Measurements from ENCODE around the gene CHN2. TPM values are rescaled to one million over a fixed set of nuclear protein-coding genes. Genes with fewer than 3 reads are reported as not detected.

CHN2 gene
- total RNA-seq, 1 donor from 2014 or later: 56.5 TPM

GRCh38 chr7:29185613-29186012 is 9.0 kb upstream of the CHN2 start:
- no peak for DNase-seq (ENCODE audit: low spot score)
- no peak for ATAC-seq

DNA sequence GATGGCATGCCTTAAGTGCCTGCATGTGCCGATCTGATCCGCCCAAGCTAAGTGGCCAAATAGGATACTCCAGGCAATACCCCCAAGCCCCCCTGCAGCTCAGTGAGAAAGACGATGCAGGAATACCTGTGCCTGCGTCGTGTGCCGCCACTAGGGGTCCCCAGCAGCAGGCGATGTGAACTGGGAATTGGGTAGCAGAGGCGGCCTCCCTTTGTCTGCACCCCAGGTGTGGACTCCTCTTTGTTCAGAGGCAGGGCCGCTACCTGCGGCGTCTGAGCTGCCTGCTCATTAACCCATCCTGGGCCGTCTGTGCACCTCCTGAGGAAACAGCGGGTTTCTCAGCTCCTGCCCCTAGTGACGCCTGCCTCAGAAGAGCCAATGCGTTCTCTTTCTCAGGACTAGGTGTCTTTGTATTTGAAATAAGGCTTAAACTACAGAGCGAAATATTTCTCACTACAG is 4.8 kb upstream of the CHN2 start:
- ATAC-seq (peak; percentile 74), DNase-seq (ENCODE audit: low spot score) (peak; percentile 80)

- ATAC-seq (peak; percentile 25), DNase-seq (ENCODE audit: low spot score) (no peak)
These were observed 4.1 kb upstream of the CHN2 start for GRCh38 chr7:29190349-29191045.

DNA sequence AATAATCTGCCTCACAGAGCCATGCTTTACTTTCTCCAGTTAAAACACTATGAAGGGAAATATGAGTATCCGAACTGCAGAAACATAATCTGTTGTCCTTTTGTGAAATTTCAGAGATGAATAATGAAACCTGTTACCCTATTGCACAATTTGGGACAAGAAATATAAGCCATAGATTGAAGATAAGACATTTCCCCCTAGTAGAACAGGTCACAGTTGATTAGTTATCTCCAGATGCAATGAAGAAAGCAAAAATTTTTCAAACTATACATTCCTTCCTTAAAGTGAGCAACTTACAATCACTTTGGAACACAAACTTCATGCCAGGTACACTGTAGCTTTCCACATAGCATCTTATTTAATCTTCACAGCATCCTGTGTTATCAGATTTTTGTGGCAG is 2.3 kb upstream of the CHN2 start:
- ATAC-seq (no peak), DNase-seq (ENCODE audit: low spot score) (no peak)

DNA sequence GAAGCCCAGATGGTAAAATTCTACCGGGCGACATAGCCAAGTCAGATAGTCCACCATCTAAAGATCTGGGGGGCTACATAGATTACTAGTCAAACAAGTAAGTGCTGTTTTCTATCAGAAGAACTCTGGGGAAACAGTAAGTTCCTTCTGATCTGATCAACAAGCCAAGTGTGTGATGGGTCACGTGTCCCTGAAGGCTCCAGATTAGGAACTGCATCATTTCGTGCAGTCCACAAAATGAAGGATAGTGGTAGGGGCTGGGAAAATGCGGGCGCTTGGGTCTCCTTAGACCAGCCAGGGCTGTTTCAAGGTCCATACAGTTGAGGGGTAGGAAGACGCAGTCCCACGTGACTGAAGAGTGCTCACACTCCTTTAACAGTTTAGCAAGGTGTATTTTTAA is 1.8 kb upstream of the CHN2 start:
- ATAC-seq (no peak), DNase-seq (ENCODE audit: low spot score) (no peak)

- DNase-seq (ENCODE audit: low spot score): no peak
- peak; percentile 42 for ATAC-seq
These were observed 1.0 kb upstream of the CHN2 start for GRCh38 chr7:29193316-29194205.

DNA sequence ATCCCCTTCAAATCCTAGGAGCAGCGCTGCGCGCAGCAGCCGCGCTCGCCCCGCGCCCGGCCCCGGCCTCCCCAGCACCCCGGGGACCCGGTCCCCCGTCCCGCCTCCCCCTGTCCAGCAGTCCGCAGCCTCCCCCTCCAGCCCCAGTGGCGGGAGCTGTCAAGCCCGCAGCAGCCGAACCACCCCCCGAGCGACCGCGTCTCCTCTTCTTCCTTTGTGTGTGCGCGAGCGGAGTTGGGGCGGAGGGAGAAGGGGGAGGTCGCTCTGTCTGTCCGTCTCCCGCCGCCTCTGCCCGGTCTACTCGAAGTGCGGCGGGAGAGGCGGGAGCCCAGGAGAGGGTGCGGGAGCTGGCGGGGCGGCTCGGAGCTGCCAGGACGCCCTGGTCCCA is 375 bp upstream of the CHN2 start:
- ATAC-seq (peak; percentile 32), DNase-seq (ENCODE audit: low spot score) (no peak)

- DNase-seq (ENCODE audit: low spot score) (no peak), ATAC-seq (peak; percentile 2)
These were observed 1.6 kb downstream of the CHN2 start for GRCh38 chr7:29196191-29196590.

- DNase-seq (ENCODE audit: low spot score) (no peak), ATAC-seq (no peak)
These were observed 2.5 kb downstream of the CHN2 start for GRCh38 chr7:29196971-29197595.

DNA sequence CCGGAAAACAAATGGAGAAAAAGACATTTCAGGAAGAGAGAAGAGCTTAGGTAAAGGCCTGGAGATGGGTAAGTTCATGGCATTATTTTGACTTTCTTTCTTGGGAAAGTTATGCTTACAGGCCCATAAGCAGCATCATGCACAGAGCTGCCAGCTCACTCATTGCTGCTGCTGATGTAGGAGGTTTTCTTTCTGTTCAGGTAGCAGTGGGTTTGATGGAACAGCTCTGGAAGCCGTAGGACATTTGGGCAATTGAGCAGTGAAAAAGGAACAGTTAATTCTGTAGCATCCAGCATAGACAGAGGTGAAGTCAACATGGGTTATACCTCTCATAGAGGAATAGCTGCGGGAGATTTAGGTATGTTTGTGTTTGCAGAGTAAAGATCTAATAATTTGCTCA is 3.3 kb downstream of the CHN2 start:
- DNase-seq (ENCODE audit: low spot score) (no peak), ATAC-seq (no peak)

GRCh38 chr7:29199776-29200175 is 5.2 kb downstream of the CHN2 start:
- no peak for DNase-seq (ENCODE audit: low spot score)
- ATAC-seq: no peak

DNA sequence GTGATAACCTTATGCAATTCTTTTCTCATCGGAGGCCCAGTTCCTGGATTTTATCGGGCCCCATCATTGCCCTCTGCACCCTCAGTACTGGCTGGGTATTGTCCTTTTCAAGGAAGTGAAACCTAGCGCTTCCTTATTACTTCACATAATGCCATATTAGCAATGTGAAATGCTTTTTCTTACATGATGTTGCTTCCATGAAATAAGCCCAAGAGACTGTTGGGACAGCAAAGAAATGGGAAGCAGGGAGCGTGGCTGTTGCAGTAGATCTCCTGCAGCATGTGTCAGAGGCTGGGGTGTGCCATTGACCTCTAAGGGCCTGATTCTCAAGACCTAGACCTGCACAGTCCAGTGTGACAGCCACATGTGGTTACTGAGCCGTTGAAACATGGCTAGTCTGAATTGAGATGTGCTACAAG is 8.1 kb downstream of the CHN2 start:
- ATAC-seq (no peak), DNase-seq (ENCODE audit: low spot score) (no peak)

GRCh38 chr7:29204491-29205272 is 10.1 kb downstream of the CHN2 start:
- DNase-seq (ENCODE audit: low spot score): peak; percentile 65
- ATAC-seq: peak; percentile 71

GRCh38 chr7:29207162-29207801 is 12.7 kb downstream of the CHN2 start:
- DNase-seq (ENCODE audit: low spot score) (no peak), ATAC-seq (no peak)

- DNase-seq (ENCODE audit: low spot score) (peak; percentile 78), ATAC-seq (peak; percentile 74)
These were observed 14.1 kb downstream of the CHN2 start for GRCh38 chr7:29208410-29209250.

- ATAC-seq: no peak
- no peak for DNase-seq (ENCODE audit: low spot score)
These were observed 15.2 kb downstream of the CHN2 start for GRCh38 chr7:29209745-29210144.

DNA sequence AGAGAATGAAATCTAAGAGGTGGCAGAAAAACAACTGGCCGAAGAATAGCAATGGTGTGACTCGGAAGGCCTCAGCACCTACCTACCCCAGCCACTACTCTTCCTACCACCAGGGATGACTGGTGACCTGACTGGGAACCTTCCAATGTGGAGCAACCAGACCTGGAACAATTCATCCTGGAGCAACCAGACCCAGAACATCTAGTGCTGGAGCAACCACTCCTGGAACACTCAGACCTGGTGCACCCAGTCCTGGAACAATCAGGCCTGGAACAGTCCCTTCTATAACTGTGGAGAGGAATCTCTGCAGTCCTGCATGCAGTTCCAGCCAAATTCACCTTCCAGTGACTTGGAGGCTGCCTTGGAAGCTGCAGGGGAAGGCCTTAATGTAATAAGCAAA is 18.2 kb downstream of the CHN2 start:
- DNase-seq (ENCODE audit: low spot score) (peak; percentile 88), ATAC-seq (peak; percentile 8)

- no peak for ATAC-seq
- DNase-seq (ENCODE audit: low spot score): no peak
These were observed 19.5 kb downstream of the CHN2 start for GRCh38 chr7:29214056-29214455.

- DNase-seq (ENCODE audit: low spot score): no peak
These were observed 20.2 kb downstream of the CHN2 start for GRCh38 chr7:29214816-29215215.

More at GRCh38 chr7:29214816-29215215, 20.2 kb downstream of the CHN2 start:
- peak; percentile 52 for ATAC-seq
